22Rv1 (cell line): Measurements from ENCODE around the gene RNF168.

Experiments
- H3K27ac ChIP-seq: fragments of 450-650 bp; 2 replicates; pipeline ENCODE4 v1.5.1; 2017
- CTCF ChIP-seq: fragments of 450-650 bp; IDR thresholded peaks from 2 replicates; pipeline ENCODE4 v1.5.1; 2017; ENCODE audit warnings: mild to moderate bottlenecking
- ZFX ChIP-seq: fragments of 450-650 bp; IDR thresholded peaks from 2 replicates; pipeline ENCODE4 v1.6.1; 2017; ENCODE audit warnings: antibody characterized with exemption, borderline replicate concordance

The RNF168 gene

GRCh38 chr3:196541684-196542445, 38.3 kb upstream of the RNF168 start:
- no peak for TF ChIP-seq ZFX
- TF ChIP-seq CTCF, result no peak
- no peak overlapping the region for H3K27ac ChIP-seq

- peak; percentile 84 for TF ChIP-seq CTCF
- no peak for TF ChIP-seq ZFX
- H3K27ac ChIP-seq, result no peak overlapping the region
These were observed 33.9 kb upstream of the RNF168 start for GRCh38 chr3:196537319-196537984.

- no peak overlapping the region for H3K27ac ChIP-seq
- no peak for TF ChIP-seq ZFX
- no peak for TF ChIP-seq CTCF
These were observed 29.7 kb upstream of the RNF168 start for GRCh38 chr3:196533260-196533681.

- no peak overlapping the region for H3K27ac ChIP-seq
- no peak for TF ChIP-seq ZFX
- no peak for TF ChIP-seq CTCF
These were observed 27.9 kb upstream of the RNF168 start for GRCh38 chr3:196531418-196531817.

GRCh38 chr3:196528639-196529233, 25.2 kb upstream of the RNF168 start:
- TF ChIP-seq ZFX (no peak), CTCF (peak; percentile 96)
- peak overlapping the region; percentile 49 for H3K27ac ChIP-seq

- H3K27ac ChIP-seq, result no peak overlapping the region
- TF ChIP-seq CTCF, result no peak
- TF ChIP-seq ZFX, result no peak
These were observed 21.6 kb upstream of the RNF168 start for GRCh38 chr3:196525141-196525540.

- no peak for TF ChIP-seq ZFX
- no peak for TF ChIP-seq CTCF
- H3K27ac ChIP-seq, result no peak overlapping the region
These were observed 21.0 kb upstream of the RNF168 start for GRCh38 chr3:196524527-196524926.
